Upper lobe of left lung (tissue), 6 donors: Measurements from ENCODE around the gene MYO3B. TPM values are rescaled to one million over a fixed set of nuclear protein-coding genes. Genes with fewer than 3 reads are reported as not detected.

Source experiments
- ATAC-seq, 2 donors: fragments of 200-7000 bp; cut with Tn5 transposase; one replicate each; pipeline ENCODE4 v1.9.1; 2022; ENCODE audit warnings: mild to moderate bottlenecking in 2 of 2, moderate library complexity in 2 of 2; ENCODE audit not compliant: low FRiP score in 2 of 2
- DNase-seq, 2 donors: peaks; one replicate each; pipeline ENCODE4 v3.0.0-alpha.2; 2019 to 2020
- H3K27ac ChIP-seq, 4 donors: fragments of 200-600 bp; sonication (generic); one replicate each; pipeline ENCODE4 v1.5.1; 2016 to 2019
- H3K27me3 ChIP-seq, 4 donors: fragments of 200-600 bp; sonication (generic); one replicate each; pipeline ENCODE4 v1.5.1; 2017 to 2019
- H3K36me3 ChIP-seq, 4 donors: fragments of 200-600 bp; sonication (generic); one replicate each; pipeline ENCODE4 v1.5.1; 2016 to 2019
- H3K4me1 ChIP-seq, 4 donors: fragments of 200-600 bp; sonication (generic); one replicate each; pipeline ENCODE4 v1.5.1; 2018 to 2019
- H3K4me3 ChIP-seq, 4 donors: fragments of 200-600 bp; sonication (generic); one replicate each; pipeline ENCODE4 v1.5.1; 2017 to 2019; ENCODE audit warnings: mild to moderate bottlenecking in 2 of 4, moderate library complexity in 1 of 4
- H3K9me3 ChIP-seq, 4 donors: fragments of 200-600 bp; sonication (generic); one replicate each; pipeline ENCODE4 v1.5.1; 2018 to 2019
- EP300 ChIP-seq, 4 donors: sonication (generic); formaldehyde crosslinking; IDR thresholded peaks; one replicate each; pipeline ENCODE4 v1.5.1; 2017; ENCODE audit warnings: antibody characterized with exemption in 4 of 4, control low read depth in 2 of 4
- POLR2A ChIP-seq, 4 donors: fragments of 450-650 bp; IDR thresholded peaks; one replicate each; pipeline ENCODE4 v1.5.1; 2016 to 2017; ENCODE audit warnings: antibody characterized with exemption in 4 of 4, mild to moderate bottlenecking in 2 of 4
- POLR2AphosphoS5 ChIP-seq, 2 donors: sonication (generic); formaldehyde crosslinking; IDR thresholded peaks; one replicate each; pipeline ENCODE4 v1.5.1; 2017; ENCODE audit warnings: antibody characterized with exemption in 2 of 2
- WGBS, 2 donors: methylation state at CpG; one replicate each; pipeline ENCODE4 v1.1.5; 2017 to 2018; 5-methylcytosine and 5-hydroxymethylcytosine counted together
- total RNA-seq, 6 donors: library from RNA; depleted of rRNA in 4 of 6; stranded (reverse); fragments of >200 nt in 4 of 6; gene quantifications; one replicate each; pipeline versions ENCODE4 v1.1.0 to v1.2.1, GENCODE V29; 2016 to 2021
- TF ChIP-seq, protein P1 (sequence below), 6 experiments: fragments of 450-650 bp in 4 of 6; fragments of 200-600 bp in 2 of 6; sonication (generic) in 2 of 6; IDR thresholded peaks; one replicate each; pipeline ENCODE4 v1.5.1; 2016 to 2019; ENCODE audit warnings: antibody characterized with exemption in 6 of 6
- donor health status: DM: no; HTN: no; CAD: no; lungs with moderate emphysema.
- donor health status: DM: no; HTN: yes; CAD: no; lungs with severe emphysema.

The MYO3B gene
- total RNA-seq, 6 donors from 2014 or later = 0.09 to 0.20 (median 0.13) TPM; not detected in 3

DNA sequence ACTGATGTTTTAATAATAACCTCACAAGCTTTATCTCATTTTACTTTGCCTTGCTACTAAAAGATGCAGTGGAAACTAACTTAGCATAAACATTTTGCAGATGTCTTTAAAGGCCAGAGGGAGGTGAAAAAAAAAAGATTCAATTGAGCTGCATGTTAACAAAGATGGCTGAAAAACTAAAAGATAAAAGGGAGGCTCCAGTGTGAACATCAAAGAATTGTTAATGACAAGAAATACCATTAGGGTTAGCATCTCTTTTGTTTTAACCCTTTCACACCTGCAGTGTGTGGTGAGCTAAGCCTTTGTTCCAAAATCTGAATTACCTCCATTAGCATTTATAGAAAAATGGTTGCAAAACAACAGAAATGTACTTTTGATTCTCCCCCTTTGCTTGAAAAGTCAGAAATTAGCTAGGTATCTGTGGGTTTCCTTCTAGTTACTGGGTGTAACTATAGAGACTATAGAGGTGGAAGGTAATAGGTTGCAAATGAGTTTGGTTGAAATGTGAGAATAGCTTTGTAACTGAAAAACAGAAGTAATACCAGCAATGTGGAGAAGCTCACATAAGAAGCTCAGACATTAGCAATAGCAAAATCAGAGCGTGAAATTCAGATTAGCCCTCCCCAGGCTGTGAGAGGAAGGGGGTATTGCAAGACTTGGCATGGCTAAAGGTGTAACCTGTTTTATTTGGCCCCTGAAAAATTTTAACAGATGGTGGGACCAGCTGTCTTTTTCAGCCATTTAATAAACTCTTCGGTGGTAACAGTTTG, 502.4 kb downstream of the MYO3B start:
- Histone ChIP-seq H3K36me3 (no peaks in the 10 kb centered on the region), H3K4me1 (no peaks in the 10 kb centered on the region), H3K27me3 (no peaks in the 10 kb centered on the region), H3K4me3 (no peak overlapping the region), H3K9me3 (no peaks in the 10 kb centered on the region), H3K27ac (no peak overlapping the region)
- WGBS, 2 donors = 64 to 77% methylated on average over 2 of the region's 2 CpGs
- ATAC-seq (no peak), DNase-seq (no peak)
- TF ChIP-seq POLR2AphosphoS5 (IDR thresholded peaks at IDR 0.05) (no peak), POLR2A (IDR thresholded peaks at IDR 0.05) (no peak)

DNA sequence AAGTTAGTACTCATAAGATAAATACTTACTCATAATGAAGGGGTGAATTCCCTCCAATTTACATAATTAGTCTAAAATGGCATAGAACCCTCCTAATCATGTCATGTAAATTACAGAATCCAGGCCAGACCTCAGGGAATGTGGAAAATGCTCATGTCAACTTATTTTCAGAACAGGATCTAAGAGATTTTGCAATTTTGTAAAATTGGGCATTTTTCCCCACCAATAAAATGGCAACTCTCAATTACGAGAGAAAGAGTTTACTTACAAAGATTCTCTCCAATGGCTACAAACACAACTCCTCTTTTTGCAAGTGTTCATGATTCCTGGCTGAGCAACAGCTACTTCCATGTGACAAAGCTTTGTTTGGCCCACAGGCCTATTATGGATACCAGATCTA, 503.4 kb downstream of the MYO3B start:
- H3K36me3 ChIP-seq = no peaks in the 10 kb centered on the region
- H3K4me3 ChIP-seq = no peak overlapping the region
- H3K4me1 ChIP-seq = no peaks in the 10 kb centered on the region
- WGBS, 2 donors = 78 to 84% methylated on average over 1 of the region's 1 CpG
- DNase-seq (no peak), ATAC-seq (no peak)
- no peak overlapping the region for H3K27ac ChIP-seq
- no peaks in the 10 kb centered on the region for H3K27me3 ChIP-seq
- TF ChIP-seq, protein P1, sequence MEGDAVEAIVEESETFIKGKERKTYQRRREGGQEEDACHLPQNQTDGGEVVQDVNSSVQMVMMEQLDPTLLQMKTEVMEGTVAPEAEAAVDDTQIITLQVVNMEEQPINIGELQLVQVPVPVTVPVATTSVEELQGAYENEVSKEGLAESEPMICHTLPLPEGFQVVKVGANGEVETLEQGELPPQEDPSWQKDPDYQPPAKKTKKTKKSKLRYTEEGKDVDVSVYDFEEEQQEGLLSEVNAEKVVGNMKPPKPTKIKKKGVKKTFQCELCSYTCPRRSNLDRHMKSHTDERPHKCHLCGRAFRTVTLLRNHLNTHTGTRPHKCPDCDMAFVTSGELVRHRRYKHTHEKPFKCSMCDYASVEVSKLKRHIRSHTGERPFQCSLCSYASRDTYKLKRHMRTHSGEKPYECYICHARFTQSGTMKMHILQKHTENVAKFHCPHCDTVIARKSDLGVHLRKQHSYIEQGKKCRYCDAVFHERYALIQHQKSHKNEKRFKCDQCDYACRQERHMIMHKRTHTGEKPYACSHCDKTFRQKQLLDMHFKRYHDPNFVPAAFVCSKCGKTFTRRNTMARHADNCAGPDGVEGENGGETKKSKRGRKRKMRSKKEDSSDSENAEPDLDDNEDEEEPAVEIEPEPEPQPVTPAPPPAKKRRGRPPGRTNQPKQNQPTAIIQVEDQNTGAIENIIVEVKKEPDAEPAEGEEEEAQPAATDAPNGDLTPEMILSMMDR (IDR thresholded peaks at IDR 0.05) = no peak
- TF ChIP-seq EP300 (IDR thresholded peaks at IDR 0.05) (no peak), POLR2AphosphoS5 (IDR thresholded peaks at IDR 0.05) (no peak), POLR2A (IDR thresholded peaks at IDR 0.05) (no peak)
- no peaks in the 10 kb centered on the region for H3K9me3 ChIP-seq

DNA sequence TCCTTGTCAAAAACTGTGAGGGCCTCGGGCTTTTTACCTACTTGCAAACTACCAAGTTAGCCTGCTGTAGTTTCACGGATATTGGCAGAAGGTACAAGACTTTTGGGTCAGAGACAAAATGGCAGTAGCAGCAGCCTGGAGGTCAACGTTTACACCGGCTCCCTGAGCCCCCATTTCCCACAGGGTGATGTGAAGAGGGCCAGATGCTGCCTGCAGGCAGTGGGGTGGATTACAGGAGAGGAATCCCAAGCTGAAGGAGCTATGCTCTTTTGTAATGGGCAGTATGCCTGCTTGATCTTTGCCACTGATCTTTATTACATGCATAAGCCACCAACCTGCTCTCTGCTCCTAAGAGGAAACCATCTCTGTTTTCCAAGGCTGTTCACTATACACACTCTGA, 507.6 kb downstream of the MYO3B start:
- Histone ChIP-seq H3K4me3 (no peak overlapping the region), H3K9me3 (no peaks in the 10 kb centered on the region), H3K36me3 (no peaks in the 10 kb centered on the region), H3K27me3 (no peaks in the 10 kb centered on the region), H3K27ac (no peak overlapping the region), H3K4me1 (no peaks in the 10 kb centered on the region)
- DNase-seq = no peak
- no peak for ATAC-seq
- TF ChIP-seq POLR2AphosphoS5 (IDR thresholded peaks at IDR 0.05) (no peak), POLR2A (IDR thresholded peaks at IDR 0.05) (no peak), EP300 (IDR thresholded peaks at IDR 0.05) (no peak)
- TF ChIP-seq, protein P1 (IDR thresholded peaks at IDR 0.05) = no peak
- 66 to 69% methylated on average over 4 of the region's 4 CpGs for WGBS, 2 donors

DNA sequence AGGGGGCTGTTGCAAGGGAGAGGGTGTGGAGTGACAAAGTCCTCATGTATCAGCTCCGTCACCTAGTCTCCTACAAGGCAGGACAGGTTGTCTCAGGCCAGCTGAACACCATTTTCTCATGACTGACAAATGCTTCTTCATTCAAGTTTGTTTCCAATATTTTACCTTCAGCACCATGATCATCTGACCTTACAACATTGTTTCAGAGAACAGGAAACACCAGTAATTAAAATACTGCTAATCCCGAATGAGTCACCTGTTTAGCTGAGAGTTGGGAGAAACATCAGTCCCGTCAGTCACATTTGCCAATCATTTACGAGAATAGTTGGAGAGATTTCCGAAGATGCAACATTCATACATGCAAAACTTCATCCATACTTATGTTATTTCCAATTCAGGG, 511.5 kb downstream of the MYO3B start:
- Histone ChIP-seq H3K4me3 (no peak overlapping the region), H3K4me1 (no peaks in the 10 kb centered on the region), H3K27me3 (no peaks in the 10 kb centered on the region), H3K36me3 (no peaks in the 10 kb centered on the region), H3K27ac (no peak overlapping the region), H3K9me3 (no peaks in the 10 kb centered on the region)
- TF ChIP-seq EP300 (IDR thresholded peaks at IDR 0.05) = no peak
- TF ChIP-seq, protein P1 (IDR thresholded peaks at IDR 0.05) = no peak
- DNase-seq (no peak), ATAC-seq (no peak)
- WGBS, 2 donors = 88 to 89% methylated on average over 5 of the region's 5 CpGs

DNA sequence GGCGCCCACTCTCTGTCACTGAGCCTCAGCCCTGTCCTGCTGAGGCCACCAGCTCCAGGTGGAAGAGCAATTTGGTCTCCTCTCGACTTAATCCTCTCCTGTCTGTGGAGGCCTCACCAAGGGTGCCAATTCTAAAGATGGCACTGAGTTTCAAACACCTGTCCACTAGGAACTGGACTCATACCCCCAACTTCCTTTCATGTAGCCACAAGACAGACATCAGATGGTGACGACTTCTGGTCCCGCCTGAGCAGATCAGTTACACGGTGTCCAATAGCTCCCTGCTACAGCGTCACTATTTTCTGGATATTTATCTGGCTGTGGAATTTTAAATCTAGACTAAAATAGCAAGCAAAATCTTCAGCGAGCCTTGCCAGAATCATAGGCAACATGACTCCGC, 512.7 kb downstream of the MYO3B start:
- Histone ChIP-seq H3K9me3 (no peaks in the 10 kb centered on the region), H3K4me3 (no peak overlapping the region), H3K27ac (no peak overlapping the region), H3K36me3 (no peaks in the 10 kb centered on the region), H3K4me1 (no peaks in the 10 kb centered on the region), H3K27me3 (no peaks in the 10 kb centered on the region)
- TF ChIP-seq, protein P1 (IDR thresholded peaks at IDR 0.05) = no peak
- TF ChIP-seq POLR2A (IDR thresholded peaks at IDR 0.05) (no peak), EP300 (IDR thresholded peaks at IDR 0.05) (no peak), POLR2AphosphoS5 (IDR thresholded peaks at IDR 0.05) (no peak)
- WGBS, 2 donors = 79 to 84% methylated on average over 8 of the region's 8 CpGs
- no peak for DNase-seq
- ATAC-seq = no peak
